ENCODE data around the gene PRPH2. TPM values are rescaled to one million over a fixed set of nuclear protein-coding genes. Genes with fewer than 3 reads are reported as not detected.

Gene PRPH2
- total and polyA plus RNA-seq, 2 of the 13 experiments (the other 11 are each of a cell fraction or from before 2014, with no cell fraction given) = 0.03 to 0.04 TPM

GRCh38 chr6:42745640-42746462, 23.5 kb upstream of the PRPH2 start, which contains the start of gene TBCC (continued):
- TF ChIP-seq MEIS2 (CRISPR knock-in tag; IDR thresholded peaks at IDR 0.05) (0 out of 2 replicates have a peak, but pooled peaks have one; percentile 71), ZBTB14 (CRISPR knock-in tag; IDR thresholded peaks at IDR 0.05) (peak; percentile 71), ZBTB46 (CRISPR knock-in tag; IDR thresholded peaks at IDR 0.05; ENCODE audit: borderline replicate concordance) (no peak), ATM (IDR thresholded peaks at IDR 0.05; ENCODE audit: borderline replicate concordance) (no peak), KDM4B (CRISPR knock-in tag; IDR thresholded peaks at IDR 0.05) (peak; percentile 28; the same call in 1 of the 2 replicates), ZNF619 (CRISPR knock-in tag; IDR thresholded peaks at IDR 0.05) (no peak), ZNF33B (CRISPR knock-in tag; IDR thresholded peaks at IDR 0.05) (no peak), POLR2AphosphoS2 (IDR thresholded peaks at IDR 0.05; ENCODE audit: low read depth, low read length) (peak; percentile 75; the same call in 1 of the 2 replicates), CSRNP1 (CRISPR knock-in tag; IDR thresholded peaks at IDR 0.05) (peak; percentile 44; the same call in 1 of the 2 replicates), TRAFD1 (CRISPR knock-in tag; IDR thresholded peaks at IDR 0.05; ENCODE audit: borderline replicate concordance) (no peak), KDM2A (CRISPR knock-in tag; IDR thresholded peaks at IDR 0.05; ENCODE audit: borderline replicate concordance, low read depth) (peak; percentile 88), TGIF2 (CRISPR knock-in tag; IDR thresholded peaks at IDR 0.05) (peak; percentile 96), KAT2B (IDR thresholded peaks at IDR 0.05; ENCODE audit: borderline replicate concordance, low read depth, low read length) (no peak), PCBP1 (IDR thresholded peaks at IDR 0.05; ENCODE audit: borderline replicate concordance, low read depth, low read length) (no peak), SKIL (CRISPR knock-in tag; IDR thresholded peaks at IDR 0.05; ENCODE audit: borderline replicate concordance) (no peak), HIVEP1 (CRISPR knock-in tag; IDR thresholded peaks at IDR 0.05) (0 out of 2 replicates have a peak, but pooled peaks have one; percentile 29), ZNF430 (CRISPR knock-in tag; IDR thresholded peaks at IDR 0.05) (no peak), TEAD2 (CRISPR knock-in tag; IDR thresholded peaks at IDR 0.05) (0 out of 2 replicates have a peak, but pooled peaks have one; percentile 68), KMT2B (CRISPR knock-in tag; IDR thresholded peaks at IDR 0.05) (peak; percentile 80), ZNF274 (CRISPR knock-in tag; IDR thresholded peaks at IDR 0.05) (peak; percentile 63; the same call in 1 of the 2 replicates), ZBTB21 (CRISPR knock-in tag; IDR thresholded peaks at IDR 0.05) (no peak)
